Natural killer cell (primary cell): Measurements from ENCODE around the gene UNC5B. TPM values are rescaled to one million over a fixed set of nuclear protein-coding genes. Genes with fewer than 3 reads are reported as not detected.

Experiments
- ATAC-seq, 3 donors: fragments of 150-1000 bp in 2 of 3; fragments of 200-7000 bp in 1 of 3; cut with Tn5 transposase; 1 replicate in 1 of 3; 2 replicates in 2 of 3; pipeline ENCODE4 v1.10.0; 2021; ENCODE audit warnings: mild to moderate bottlenecking in 2 of 3, moderate library complexity in 2 of 3
- DNase-seq, 2 donors: peaks; one replicate each; pipeline versions ENCODE4 v3.0.0 to v3.0.0-alpha.2; 2013 to 2021; ENCODE audit warnings: mixed read lengths in 1 of 2
- H3K27ac ChIP-seq: one replicate; pipeline ENCODE4 v1.5.1; 2013; ENCODE audit warnings: mild to moderate bottlenecking, low read length
- H3K27me3 ChIP-seq: one replicate; pipeline ENCODE4 v1.6.1; 2013; ENCODE audit warnings: low read length; ENCODE audit not compliant: control insufficient read depth, insufficient read depth
- H3K36me3 ChIP-seq: one replicate; pipeline ENCODE4 v1.6.1; 2013; ENCODE audit warnings: low read length; ENCODE audit not compliant: control insufficient read depth, insufficient read depth
- H3K4me1 ChIP-seq: one replicate; pipeline ENCODE4 v1.6.1; 2013; ENCODE audit warnings: low read length; ENCODE audit not compliant: control insufficient read depth, insufficient read depth
- H3K4me3 ChIP-seq: one replicate; pipeline ENCODE4 v1.5.1; 2013; ENCODE audit warnings: low read length
- H3K9me3 ChIP-seq: one replicate; pipeline ENCODE4 v1.6.1; 2013; ENCODE audit warnings: low read length; ENCODE audit not compliant: control insufficient read depth, insufficient read depth
- H3K27ac Mint-ChIP-seq, 2 donors: one replicate each; pipeline ENCODE4 v1.8.0; 2022; ENCODE audit warnings: mild to moderate bottlenecking in 2 of 2, mixed read lengths in 2 of 2, moderate library complexity in 1 of 2
- H3K27me3 Mint-ChIP-seq, 2 donors: one replicate each; pipeline ENCODE4 v1.8.0; 2022; ENCODE audit warnings: low read depth in 2 of 2, mixed read lengths in 2 of 2
- H3K36me3 Mint-ChIP-seq: one replicate; pipeline ENCODE4 v1.8.0; 2022; ENCODE audit warnings: mixed read lengths
- H3K4me1 Mint-ChIP-seq, 2 donors: one replicate each; pipeline ENCODE4 v1.8.0; 2022; ENCODE audit warnings: mixed read lengths in 2 of 2
- H3K4me3 Mint-ChIP-seq: one replicate; pipeline ENCODE4 v1.8.0; 2022; ENCODE audit warnings: mild to moderate bottlenecking, moderate library complexity, mixed read lengths
- H3K9me3 Mint-ChIP-seq, 2 donors: one replicate each; pipeline ENCODE4 v1.8.0; 2022; ENCODE audit warnings: mixed read lengths in 2 of 2
- WGBS: methylation state at CpG from one replicate; pipeline ENCODE4 v1.1.7; 2013; ENCODE audit warnings: missing lambda C conversion rate; ENCODE audit not compliant: insufficient coverage; 5-methylcytosine and 5-hydroxymethylcytosine counted together
- intact Hi-C: fragments of 100-400 bp; cut with micrococcal nuclease; formaldehyde crosslinking; loops from one replicate; pipeline ENCODE4 v1.14.2; 2022
- total RNA-seq, 4 donors: library from RNA; stranded (reverse); fragments of 120-200 nt in 1 of 4; gene quantifications; one replicate each; pipeline versions ENCODE4 v1.2.3 to v1.2.4, GENCODE V29; 2013 to 2022
- TF ChIP-seq, protein P1 (sequence below): fragments of 200-600 bp; IDR thresholded peaks from one replicate; pipeline ENCODE4 v1.8.0; 2022; ENCODE audit warnings: antibody characterized with exemption

Gene UNC5B
- total RNA-seq, 3 donors from 2014 or later (not counting 1 experiment from before 2014, with no cell fraction given) = 0.09 to 0.65 (median 0.09) TPM

DNA sequence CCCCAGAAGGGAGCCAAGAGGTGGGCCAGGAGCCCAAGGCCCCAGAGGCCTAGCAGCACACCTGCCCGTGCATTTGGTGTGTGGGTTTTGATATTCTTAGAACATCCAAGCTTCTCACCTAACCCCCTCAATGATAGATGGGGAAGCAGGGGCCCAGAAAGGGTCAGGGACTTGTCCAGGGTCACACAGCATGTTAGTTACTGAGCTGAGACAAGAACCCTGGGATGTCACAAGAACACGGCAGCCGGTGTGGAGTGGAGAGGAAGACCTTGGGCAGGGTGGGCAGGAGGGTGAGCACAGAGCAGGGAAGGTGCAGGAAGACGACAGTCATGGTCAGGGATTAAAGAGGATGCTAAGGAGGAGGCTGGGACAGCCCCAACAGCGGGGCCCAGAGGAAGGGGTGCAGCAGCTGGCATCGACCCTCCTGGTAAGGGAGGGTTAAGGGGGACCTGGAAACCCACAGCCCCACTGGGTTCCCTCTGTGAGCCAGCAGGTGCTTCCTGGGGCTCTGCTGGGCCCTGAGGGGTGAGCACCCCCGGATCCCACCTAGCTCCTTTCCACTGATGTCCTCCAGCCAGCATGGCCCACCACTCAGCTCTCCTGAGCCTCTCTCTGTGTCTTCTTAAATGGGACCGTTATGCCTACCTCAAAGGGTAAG is 44.4 kb downstream of the UNC5B start:
- Histone ChIP-seq H3K4me1 (no peaks in the 10 kb centered on the region), H3K4me3 (no peak overlapping the region), H3K27ac (no peak overlapping the region), H3K9me3 (no peaks in the 10 kb centered on the region), H3K27me3 (no peaks in the 10 kb centered on the region), H3K36me3 (no peaks in the 10 kb centered on the region)
- Mint-ChIP-seq H3K4me1 (no peaks in the 10 kb centered on the region), H3K36me3 (no peaks in the 10 kb centered on the region), H3K9me3 (no peaks in the 10 kb centered on the region), H3K27ac (no peak overlapping the region), H3K27me3 (peaks cover 0 to 8% of the 10 kb centered on the region in 2 donors), H3K4me3 (no peak overlapping the region)
- TF ChIP-seq, protein P1, sequence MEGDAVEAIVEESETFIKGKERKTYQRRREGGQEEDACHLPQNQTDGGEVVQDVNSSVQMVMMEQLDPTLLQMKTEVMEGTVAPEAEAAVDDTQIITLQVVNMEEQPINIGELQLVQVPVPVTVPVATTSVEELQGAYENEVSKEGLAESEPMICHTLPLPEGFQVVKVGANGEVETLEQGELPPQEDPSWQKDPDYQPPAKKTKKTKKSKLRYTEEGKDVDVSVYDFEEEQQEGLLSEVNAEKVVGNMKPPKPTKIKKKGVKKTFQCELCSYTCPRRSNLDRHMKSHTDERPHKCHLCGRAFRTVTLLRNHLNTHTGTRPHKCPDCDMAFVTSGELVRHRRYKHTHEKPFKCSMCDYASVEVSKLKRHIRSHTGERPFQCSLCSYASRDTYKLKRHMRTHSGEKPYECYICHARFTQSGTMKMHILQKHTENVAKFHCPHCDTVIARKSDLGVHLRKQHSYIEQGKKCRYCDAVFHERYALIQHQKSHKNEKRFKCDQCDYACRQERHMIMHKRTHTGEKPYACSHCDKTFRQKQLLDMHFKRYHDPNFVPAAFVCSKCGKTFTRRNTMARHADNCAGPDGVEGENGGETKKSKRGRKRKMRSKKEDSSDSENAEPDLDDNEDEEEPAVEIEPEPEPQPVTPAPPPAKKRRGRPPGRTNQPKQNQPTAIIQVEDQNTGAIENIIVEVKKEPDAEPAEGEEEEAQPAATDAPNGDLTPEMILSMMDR = no peak
- 24% methylated on average over 7 of the region's 8 CpGs for WGBS
- no peak for DNase-seq
- intact Hi-C loops = no loop called here
- no peak for ATAC-seq

DNA sequence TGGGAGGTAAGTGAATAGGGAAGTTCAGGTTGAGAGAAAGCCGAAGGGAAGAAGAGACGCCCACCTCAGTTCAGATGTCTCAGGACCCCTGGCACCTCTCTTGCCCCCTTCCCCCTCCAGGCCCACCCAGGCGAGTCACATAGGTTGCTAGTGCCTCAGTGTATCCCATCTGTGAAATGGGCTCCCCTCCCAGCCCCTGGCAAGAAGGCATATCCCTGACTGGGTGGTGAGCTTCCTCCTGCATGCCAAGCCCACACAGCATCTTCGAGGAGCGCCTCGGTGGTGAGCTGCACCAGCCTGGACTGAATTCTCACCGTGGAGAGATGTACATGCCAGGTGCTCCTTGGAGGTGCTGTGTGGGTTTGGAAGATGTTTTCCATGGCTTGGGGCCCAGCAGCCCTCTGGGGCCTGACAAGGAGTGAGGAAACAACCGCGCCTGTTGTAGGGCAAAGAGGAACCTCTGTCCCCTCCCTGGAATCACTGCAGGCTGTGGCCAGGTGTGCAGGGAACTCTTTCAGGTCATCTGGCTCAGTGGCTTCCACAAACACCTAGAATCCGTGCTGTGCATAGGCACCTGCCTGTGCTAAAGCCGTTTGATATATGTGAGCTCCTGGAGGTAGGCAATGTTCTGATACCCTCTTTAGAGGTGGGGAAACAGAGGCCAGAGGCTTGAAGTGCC is 45.1 kb downstream of the UNC5B start:
- peaks cover 0 to 8% of the 10 kb centered on the region in 2 donors for H3K27me3 Mint-ChIP-seq
- Histone ChIP-seq H3K27me3 (no peaks in the 10 kb centered on the region), H3K36me3 (no peaks in the 10 kb centered on the region), H3K27ac (no peak overlapping the region), H3K4me1 (no peaks in the 10 kb centered on the region), H3K9me3 (no peaks in the 10 kb centered on the region), H3K4me3 (no peak overlapping the region)
- H3K36me3 Mint-ChIP-seq = no peaks in the 10 kb centered on the region
- TF ChIP-seq, protein P1 = no peak
- DNase-seq = no peak
- no peaks in the 10 kb centered on the region for H3K4me1 Mint-ChIP-seq
- no peak overlapping the region for H3K4me3 Mint-ChIP-seq
- no peak overlapping the region for H3K27ac Mint-ChIP-seq
- ATAC-seq = no peak
- no peaks in the 10 kb centered on the region for H3K9me3 Mint-ChIP-seq
- intact Hi-C loops = no loop called here
- WGBS = 63% methylated on average over 10 of the region's 11 CpGs

- Histone ChIP-seq H3K36me3 (no peaks in the 10 kb centered on the region), H3K27ac (no peak overlapping the region), H3K4me1 (no peaks in the 10 kb centered on the region), H3K9me3 (no peaks in the 10 kb centered on the region), H3K27me3 (no peaks in the 10 kb centered on the region), H3K4me3 (no peak overlapping the region)
- Mint-ChIP-seq H3K4me1 (no peaks in the 10 kb centered on the region), H3K9me3 (no peaks in the 10 kb centered on the region), H3K27me3 (peaks cover 0 to 8% of the 10 kb centered on the region in 2 donors), H3K27ac (no peak overlapping the region), H3K4me3 (no peak overlapping the region), H3K36me3 (no peaks in the 10 kb centered on the region)
- DNase-seq (no peak), ATAC-seq (no peak)
- intact Hi-C loops = no loop called here
- TF ChIP-seq, protein P1 = no peak
- 92% methylated on average over 4 of the region's 4 CpGs for WGBS
Observed at GRCh38 chr10:71258046-71258445, 45.7 kb downstream of the UNC5B start.
